Keratinocyte (primary cell): ENCODE data around the gene RAB19.

Source experiments
- CTCF ChIP-seq, 3 experiments: IDR thresholded peaks in 1 of 3; conservative IDR thresholded peaks in 1 of 3; optimal IDR thresholded peaks in 1 of 3; 2 replicates in 2 of 3; 3 replicates in 1 of 3; pipeline versions ENCODE3 to v1.5.1; 2011; ENCODE audit warnings: low read length in 3 of 3, mild to moderate bottlenecking in 3 of 3, moderate library complexity in 2 of 3, control low read depth in 1 of 3, inconsistent platforms in 1 of 3; ENCODE audit not compliant: insufficient read depth in 2 of 3; ENCODE audit errors: extremely low read depth in 1 of 3
- EZH2 ChIP-seq: IDR thresholded peaks from one replicate; pipeline ENCODE4 v1.6.1; 2012; ENCODE audit warnings: inconsistent platforms, mild to moderate bottlenecking, low read length, moderate library complexity

- no peak for TF ChIP-seq CTCF (optimal IDR thresholded peaks at IDR 0.05 in 1 of 3, IDR thresholded peaks at IDR 0.05 in 1 of 3, conservative IDR thresholded peaks at IDR 0.05 in 1 of 3; ENCODE audit: extremely low read depth in 1 of 3, insufficient read depth in 2 of 3, low read length in 3 of 3)
- no peak for TF ChIP-seq EZH2
These were observed 3.5 kb upstream of the RAB19 start for GRCh38 chr7:140400381-140400780.
